A549 (cell line): ENCODE data around the gene LRRC71.

Source experiments
- BHLHE40 ChIP-seq: IDR thresholded peaks from 2 replicates; pipeline ENCODE4 v1.6.1; 2012; ENCODE audit warnings: low read depth, low read length, inconsistent platforms
- CBX2 ChIP-seq: fragments of 200-600 bp; sonication (generic); IDR thresholded peaks from 2 replicates; pipeline ENCODE4 v1.6.1; 2016; ENCODE audit warnings: low read depth, mild to moderate bottlenecking, borderline replicate concordance
- CEBPB ChIP-seq, 2 experiments: fragments of >200 bp in 1 of 2; sonication (Bioruptor Twin) in 1 of 2; formaldehyde crosslinking in 1 of 2; IDR thresholded peaks; 2 replicates each; pipeline ENCODE4 v1.6.1; 2012 to 2016
- CHD2 ChIP-seq: fragments of 150-350 bp; IDR thresholded peaks from 2 replicates; pipeline ENCODE4 v1.6.1; 2014; ENCODE audit warnings: low read length; ENCODE audit not compliant: partially characterized antibody
- EHF ChIP-seq: fragments of 250-450 bp; sonication (Bioruptor Pico); IDR thresholded peaks from 2 replicates; pipeline ENCODE4 v1.5.0; 2020; ENCODE audit warnings: mild to moderate bottlenecking
- EP300 ChIP-seq, 2 experiments: fragments of >200 bp; sonication (Bioruptor Twin); formaldehyde crosslinking; IDR thresholded peaks; 2 replicates in 1 of 2; 3 replicates in 1 of 2; pipeline ENCODE4 v1.6.1; 2016 to 2017
- MAX ChIP-seq: IDR thresholded peaks from 2 replicates; pipeline ENCODE4 v1.6.1; 2012
- MYC ChIP-seq: IDR thresholded peaks from 2 replicates; pipeline ENCODE4 v1.6.1; 2012; ENCODE audit warnings: mild to moderate bottlenecking, inconsistent platforms, low read length, improper control_type of control experiment, borderline replicate concordance
- POLR2A ChIP-seq: IDR thresholded peaks from 2 replicates; pipeline ENCODE4 v1.6.1; 2012; ENCODE audit warnings: mild to moderate bottlenecking, low read length
- RAD21 ChIP-seq, 2 experiments: fragments of >200 bp in 1 of 2; sonication (Bioruptor Twin) in 1 of 2; formaldehyde crosslinking in 1 of 2; IDR thresholded peaks in 1 of 2; conservative IDR thresholded peaks in 1 of 2; 2 replicates in 1 of 2; 3 replicates in 1 of 2; pipeline ENCODE4 v1.6.1; 2012 to 2018; ENCODE audit warnings: inconsistent platforms in 1 of 2
- REST ChIP-seq: fragments of 200-600 bp; sonication (generic); IDR thresholded peaks from 2 replicates; pipeline ENCODE4 v1.6.1; 2016; ENCODE audit warnings: antibody characterized with exemption, mild to moderate bottlenecking, moderate library complexity
- RFX5 ChIP-seq: fragments of 450-650 bp; IDR thresholded peaks from 2 replicates; pipeline ENCODE4 v1.7.1; 2014; ENCODE audit warnings: antibody characterized with exemption, mild to moderate bottlenecking, moderate library complexity
- ZNF302 ChIP-seq: fragments of 250-450 bp; sonication (Bioruptor Pico); IDR thresholded peaks from 2 replicates; pipeline ENCODE4 v1.9.0; 2021; ENCODE audit warnings: inconsistent platforms, mild to moderate bottlenecking, moderate library complexity
- TF ChIP-seq, protein P1 (sequence below): fragments of >200 bp; sonication (Bioruptor Twin); formaldehyde crosslinking; IDR thresholded peaks from 3 replicates; pipeline ENCODE4 v1.5.1; 2016

DNA sequence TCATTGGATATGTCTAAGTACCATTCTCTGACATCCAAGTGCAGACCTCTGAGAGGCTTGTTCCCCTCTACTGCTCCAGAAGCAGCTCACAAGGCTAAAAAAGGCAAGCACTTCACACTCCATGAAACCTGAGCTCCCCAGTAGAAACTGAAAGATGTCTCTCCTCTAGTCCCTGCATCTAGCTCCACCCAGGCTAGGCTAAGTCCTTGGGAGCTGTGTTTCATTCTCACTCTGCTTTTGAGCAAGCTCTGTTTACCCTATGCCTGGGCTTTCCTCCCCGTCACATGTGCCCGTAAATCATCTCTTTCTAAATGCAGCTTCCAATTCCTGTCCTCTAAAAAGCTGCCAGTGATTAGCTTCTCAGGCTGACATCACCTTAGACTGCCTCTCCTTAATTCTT lies 39.0 kb downstream of the LRRC71 start:
- TF ChIP-seq MAX (no peak), POLR2A (no peak), RFX5 (no peak), BHLHE40 (no peak), EP300 (IDR thresholded peaks at IDR 0.05) (no peak), CBX2 (no peak), RAD21 (conservative IDR thresholded peaks at IDR 0.05 in 1 of 2, IDR thresholded peaks at IDR 0.05 in 1 of 2) (no peak), REST (no peak), ZNF302 (no peak), CHD2 (no peak), MYC (no peak), EHF (CRISPR knock-in tag) (no peak), CEBPB (IDR thresholded peaks at IDR 0.05) (no peak)
- TF ChIP-seq, protein P1, sequence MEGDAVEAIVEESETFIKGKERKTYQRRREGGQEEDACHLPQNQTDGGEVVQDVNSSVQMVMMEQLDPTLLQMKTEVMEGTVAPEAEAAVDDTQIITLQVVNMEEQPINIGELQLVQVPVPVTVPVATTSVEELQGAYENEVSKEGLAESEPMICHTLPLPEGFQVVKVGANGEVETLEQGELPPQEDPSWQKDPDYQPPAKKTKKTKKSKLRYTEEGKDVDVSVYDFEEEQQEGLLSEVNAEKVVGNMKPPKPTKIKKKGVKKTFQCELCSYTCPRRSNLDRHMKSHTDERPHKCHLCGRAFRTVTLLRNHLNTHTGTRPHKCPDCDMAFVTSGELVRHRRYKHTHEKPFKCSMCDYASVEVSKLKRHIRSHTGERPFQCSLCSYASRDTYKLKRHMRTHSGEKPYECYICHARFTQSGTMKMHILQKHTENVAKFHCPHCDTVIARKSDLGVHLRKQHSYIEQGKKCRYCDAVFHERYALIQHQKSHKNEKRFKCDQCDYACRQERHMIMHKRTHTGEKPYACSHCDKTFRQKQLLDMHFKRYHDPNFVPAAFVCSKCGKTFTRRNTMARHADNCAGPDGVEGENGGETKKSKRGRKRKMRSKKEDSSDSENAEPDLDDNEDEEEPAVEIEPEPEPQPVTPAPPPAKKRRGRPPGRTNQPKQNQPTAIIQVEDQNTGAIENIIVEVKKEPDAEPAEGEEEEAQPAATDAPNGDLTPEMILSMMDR, result no peak
